Duodenal mucosa (tissue), 2 donors: ENCODE results near the gene CACNA1I.

ENCODE experiments used
- H3K27ac ChIP-seq: one replicate; pipeline ENCODE4 v1.7.0; 2013; ENCODE audit warnings: low read depth, low read length
- H3K27me3 ChIP-seq, 2 donors: one replicate each; pipeline ENCODE4 v1.7.0; 2013; ENCODE audit warnings: low read length in 2 of 2, control low read depth in 1 of 2; ENCODE audit not compliant: insufficient read depth in 2 of 2, control insufficient read depth in 1 of 2
- H3K36me3 ChIP-seq, 2 donors: one replicate each; pipeline ENCODE4 v1.7.0; 2013; ENCODE audit warnings: low read length in 2 of 2, control low read depth in 1 of 2; ENCODE audit not compliant: insufficient read depth in 2 of 2, control insufficient read depth in 1 of 2
- H3K4me1 ChIP-seq, 2 donors: one replicate each; pipeline ENCODE4 v1.7.0; 2013; ENCODE audit warnings: low read length in 2 of 2, control low read depth in 1 of 2; ENCODE audit not compliant: insufficient read depth in 2 of 2, control insufficient read depth in 1 of 2
- H3K4me3 ChIP-seq, 2 donors: one replicate each; pipeline ENCODE4 v1.7.0; 2013; ENCODE audit warnings: low read length in 2 of 2, low read depth in 1 of 2
- H3K9ac ChIP-seq, 2 donors: one replicate each; pipeline ENCODE4 v1.7.0; 2013; ENCODE audit warnings: low read length in 2 of 2, low read depth in 1 of 2
- H3K9me3 ChIP-seq, 2 donors: one replicate each; pipeline ENCODE4 v1.7.0; 2013; ENCODE audit warnings: low read length in 2 of 2, control low read depth in 1 of 2; ENCODE audit not compliant: control insufficient read depth in 1 of 2

The CACNA1I gene

DNA sequence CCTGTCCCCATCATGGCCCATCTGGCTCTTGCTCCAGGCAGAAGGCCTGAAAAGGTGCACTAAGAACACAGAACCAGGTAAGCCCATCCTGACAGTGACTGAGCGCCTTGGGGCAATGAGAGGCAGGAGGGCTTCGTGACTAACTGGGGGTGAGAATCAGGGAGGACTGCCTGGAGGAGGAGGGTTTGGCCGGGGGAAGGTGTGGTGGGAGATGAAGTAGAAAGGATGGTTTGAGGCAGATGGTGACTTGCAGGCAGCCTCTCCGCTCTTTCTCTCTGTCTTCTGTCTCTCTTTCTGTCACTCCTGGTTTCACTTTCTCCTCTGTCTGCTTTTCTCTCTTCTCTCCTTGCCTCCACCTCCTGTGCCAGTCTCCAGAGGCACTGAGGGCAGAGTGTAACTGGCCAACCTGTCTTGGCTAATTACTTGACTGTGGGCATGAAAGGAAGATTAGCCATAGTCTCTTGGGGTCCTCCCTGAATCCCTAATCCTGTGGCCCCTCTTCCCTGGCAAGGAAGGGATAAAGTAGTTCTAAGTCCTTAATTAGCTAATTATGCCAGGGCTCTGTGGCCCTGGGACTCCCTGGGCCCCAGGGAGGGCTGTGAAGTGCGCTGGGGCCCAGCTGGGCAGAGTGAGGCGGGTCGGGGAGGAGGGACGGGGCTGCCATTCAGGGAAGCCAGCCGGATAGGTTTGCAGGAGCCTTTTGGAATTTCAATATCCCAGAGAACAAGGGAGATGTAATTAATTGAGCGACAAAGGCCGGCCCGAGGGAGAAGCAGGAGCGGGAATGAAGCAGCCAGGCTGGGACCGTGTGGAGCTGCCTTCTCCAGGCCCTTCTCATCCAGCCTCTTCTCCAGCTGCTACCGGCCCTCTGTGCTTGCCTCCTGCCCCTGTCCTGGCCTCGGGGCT, 61.1 kb downstream of the CACNA1I start:
- H3K9me3 ChIP-seq, result no peaks in the 10 kb centered on the region
- H3K36me3 ChIP-seq, result no peaks in the 10 kb centered on the region
- no peak overlapping the region for H3K9ac ChIP-seq
- no peaks in the 10 kb centered on the region for H3K27me3 ChIP-seq
- no peak overlapping the region for H3K27ac ChIP-seq
- no peak overlapping the region for H3K4me3 ChIP-seq
- no peaks in the 10 kb centered on the region for H3K4me1 ChIP-seq

- no peak overlapping the region for H3K4me3 ChIP-seq
- H3K9ac ChIP-seq, result no peak overlapping the region
- H3K4me1 ChIP-seq, result no peaks in the 10 kb centered on the region
- H3K9me3 ChIP-seq, result no peaks in the 10 kb centered on the region
- H3K27me3 ChIP-seq, result no peaks in the 10 kb centered on the region
- no peaks in the 10 kb centered on the region for H3K36me3 ChIP-seq
- no peak overlapping the region for H3K27ac ChIP-seq
These were observed 64.2 kb downstream of the CACNA1I start for GRCh38 chr22:39634530-39635405.

DNA sequence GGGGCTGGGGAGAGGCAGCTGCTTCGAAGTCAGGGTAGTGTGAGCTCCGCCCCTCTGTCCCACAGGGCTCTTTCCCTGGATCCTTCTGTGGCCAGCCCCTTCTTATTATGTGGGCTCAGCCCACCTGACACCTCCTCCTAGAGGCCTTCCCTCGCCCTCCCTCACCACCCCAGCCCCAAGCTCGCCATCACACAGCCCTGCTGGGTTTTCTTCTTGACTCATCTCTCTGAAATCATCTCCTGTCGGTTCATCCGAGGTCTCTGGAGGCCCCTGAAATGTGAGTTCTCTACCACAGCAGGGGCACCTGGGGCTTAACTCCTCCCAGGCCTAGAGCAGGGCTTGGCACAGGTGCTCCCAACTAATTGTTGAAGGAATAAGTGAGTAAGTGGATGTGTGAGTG, 65.2 kb downstream of the CACNA1I start:
- no peak overlapping the region for H3K27ac ChIP-seq
- no peak overlapping the region for H3K9ac ChIP-seq
- no peaks in the 10 kb centered on the region for H3K36me3 ChIP-seq
- no peaks in the 10 kb centered on the region for H3K9me3 ChIP-seq
- H3K4me3 ChIP-seq, result no peak overlapping the region
- no peaks in the 10 kb centered on the region for H3K4me1 ChIP-seq
- H3K27me3 ChIP-seq, result no peaks in the 10 kb centered on the region

DNA sequence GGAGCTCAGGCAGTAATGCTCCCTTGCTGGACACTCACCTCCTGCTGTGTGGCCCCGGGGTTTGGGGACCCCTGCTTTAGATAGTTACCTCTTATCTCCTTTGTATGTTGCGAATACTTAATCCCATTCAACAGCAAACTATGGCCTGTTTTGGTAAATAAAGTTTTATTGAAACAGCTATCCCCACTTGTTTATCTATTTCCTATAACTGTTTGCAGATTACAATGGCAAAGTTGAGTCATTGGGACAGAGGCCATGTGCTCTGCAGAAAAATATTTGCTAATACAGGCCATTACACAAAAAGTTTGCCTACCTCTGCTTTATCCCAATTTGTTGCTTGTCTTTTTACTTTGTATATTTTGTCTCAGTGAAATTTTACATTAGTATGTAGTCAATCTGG, 68.4 kb downstream of the CACNA1I start:
- Histone ChIP-seq H3K9ac (no peak overlapping the region), H3K4me1 (no peaks in the 10 kb centered on the region), H3K27ac (no peak overlapping the region), H3K9me3 (no peaks in the 10 kb centered on the region), H3K27me3 (no peaks in the 10 kb centered on the region), H3K36me3 (no peaks in the 10 kb centered on the region), H3K4me3 (no peak overlapping the region)

- Histone ChIP-seq H3K27me3 (peaks cover 0 to 3% of the 10 kb centered on the region in 2 donors), H3K9me3 (no peaks in the 10 kb centered on the region), H3K27ac (no peak overlapping the region), H3K36me3 (no peaks in the 10 kb centered on the region), H3K4me1 (no peaks in the 10 kb centered on the region), H3K9ac (no peak overlapping the region), H3K4me3 (no peak overlapping the region)
These were observed 71.2 kb downstream of the CACNA1I start for GRCh38 chr22:39641660-39642310.

GRCh38 chr22:39643311-39644083, 72.9 kb downstream of the CACNA1I start:
- Histone ChIP-seq H3K9ac (no peak overlapping the region), H3K9me3 (no peaks in the 10 kb centered on the region), H3K36me3 (no peaks in the 10 kb centered on the region), H3K27ac (no peak overlapping the region), H3K27me3 (peaks cover 0 to 3% of the 10 kb centered on the region in 2 donors), H3K4me1 (no peaks in the 10 kb centered on the region), H3K4me3 (no peak overlapping the region)

- H3K27ac ChIP-seq, result no peak overlapping the region
- no peaks in the 10 kb centered on the region for H3K36me3 ChIP-seq
- no peak overlapping the region for H3K9ac ChIP-seq
- H3K9me3 ChIP-seq, result no peaks in the 10 kb centered on the region
- peaks cover 0 to 3% of the 10 kb centered on the region in 2 donors for H3K27me3 ChIP-seq
- H3K4me1 ChIP-seq, result no peaks in the 10 kb centered on the region
- H3K4me3 ChIP-seq, result no peak overlapping the region
These were observed 75.0 kb downstream of the CACNA1I start for GRCh38 chr22:39645532-39645931.

GRCh38 chr22:39646398-39647063, 76.0 kb downstream of the CACNA1I start:
- no peaks in the 10 kb centered on the region for H3K36me3 ChIP-seq

More at GRCh38 chr22:39646398-39647063, 76.0 kb downstream of the CACNA1I start:
- Histone ChIP-seq H3K27me3 (peaks cover 0 to 3% of the 10 kb centered on the region in 2 donors), H3K9ac (no peak overlapping the region), H3K9me3 (no peaks in the 10 kb centered on the region), H3K4me1 (no peaks in the 10 kb centered on the region), H3K4me3 (no peak overlapping the region), H3K27ac (no peak overlapping the region)
